ENCODE measurements around the gene HHATL. TPM values are rescaled to one million over a fixed set of nuclear protein-coding genes. Genes with fewer than 3 reads are reported as not detected.

The HHATL gene
- total and polyA plus RNA-seq, 8 donors, result 0.81 to 6.9 (median 0.90) TPM; not detected in 5

- DNase-seq, result no peak
- TF ChIP-seq POLR2AphosphoS5 (IDR thresholded peaks at IDR 0.05), result no peak
Observed at GRCh38 chr3:42712688-42713372, 10.2 kb upstream of the HHATL start.

DNA sequence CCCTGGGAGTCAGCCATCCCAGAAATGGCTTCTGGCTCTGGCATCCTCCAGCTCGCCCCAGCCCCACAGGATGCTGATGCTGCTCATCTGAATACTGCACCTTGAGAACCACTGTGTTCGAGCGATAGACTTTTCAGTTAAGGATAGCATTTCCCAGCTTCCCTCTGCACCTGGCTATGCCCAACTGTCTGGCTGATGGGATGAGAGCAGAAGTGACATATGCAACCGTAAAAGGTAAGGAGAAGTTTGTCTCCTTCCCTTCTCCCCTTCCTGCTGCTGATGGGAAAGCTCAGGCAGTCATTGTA lies 9.7 kb upstream of the HHATL start:
- Histone ChIP-seq H3K9me3 (no peaks in the 10 kb centered on the region), H3K36me3 (no peaks in the 10 kb centered on the region), H3K27me3 (no peaks in the 10 kb centered on the region), H3K4me3 (no peak overlapping the region), H3K4me1 (no peaks in the 10 kb centered on the region), H3K27ac (no peak overlapping the region)
- intact Hi-C loops (cut with DNase I; ENCODE audit: low total_unique reads), result no loop called here
- no peak for DNase-seq
- WGBS, 5 donors, result 82 to 96% (median 91%) methylated on average over 3 to 4 of the region's 4 CpGs
- TF ChIP-seq POLR2A (IDR thresholded peaks at IDR 0.05) (no peak), EP300 (IDR thresholded peaks at IDR 0.05) (no peak), POLR2AphosphoS5 (IDR thresholded peaks at IDR 0.05) (no peak)
- TF ChIP-seq, protein P1, sequence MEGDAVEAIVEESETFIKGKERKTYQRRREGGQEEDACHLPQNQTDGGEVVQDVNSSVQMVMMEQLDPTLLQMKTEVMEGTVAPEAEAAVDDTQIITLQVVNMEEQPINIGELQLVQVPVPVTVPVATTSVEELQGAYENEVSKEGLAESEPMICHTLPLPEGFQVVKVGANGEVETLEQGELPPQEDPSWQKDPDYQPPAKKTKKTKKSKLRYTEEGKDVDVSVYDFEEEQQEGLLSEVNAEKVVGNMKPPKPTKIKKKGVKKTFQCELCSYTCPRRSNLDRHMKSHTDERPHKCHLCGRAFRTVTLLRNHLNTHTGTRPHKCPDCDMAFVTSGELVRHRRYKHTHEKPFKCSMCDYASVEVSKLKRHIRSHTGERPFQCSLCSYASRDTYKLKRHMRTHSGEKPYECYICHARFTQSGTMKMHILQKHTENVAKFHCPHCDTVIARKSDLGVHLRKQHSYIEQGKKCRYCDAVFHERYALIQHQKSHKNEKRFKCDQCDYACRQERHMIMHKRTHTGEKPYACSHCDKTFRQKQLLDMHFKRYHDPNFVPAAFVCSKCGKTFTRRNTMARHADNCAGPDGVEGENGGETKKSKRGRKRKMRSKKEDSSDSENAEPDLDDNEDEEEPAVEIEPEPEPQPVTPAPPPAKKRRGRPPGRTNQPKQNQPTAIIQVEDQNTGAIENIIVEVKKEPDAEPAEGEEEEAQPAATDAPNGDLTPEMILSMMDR (IDR thresholded peaks at IDR 0.05), result no peak

More at GRCh38 chr3:42712688-42713372, 10.2 kb upstream of the HHATL start:
- intact Hi-C loops (cut with DNase I; ENCODE audit: low total_unique reads), result no loop called here
- no peak overlapping the region for H3K27ac ChIP-seq
- no peaks in the 10 kb centered on the region for H3K27me3 ChIP-seq
- WGBS, 5 donors, result 75 to 93% (median 79%) methylated on average over 3 to 5 of the region's 5 CpGs
- no peaks in the 10 kb centered on the region for H3K9me3 ChIP-seq
- no peaks in the 10 kb centered on the region for H3K4me1 ChIP-seq
- H3K4me3 ChIP-seq, result no peak overlapping the region
- H3K36me3 ChIP-seq, result no peaks in the 10 kb centered on the region

DNA sequence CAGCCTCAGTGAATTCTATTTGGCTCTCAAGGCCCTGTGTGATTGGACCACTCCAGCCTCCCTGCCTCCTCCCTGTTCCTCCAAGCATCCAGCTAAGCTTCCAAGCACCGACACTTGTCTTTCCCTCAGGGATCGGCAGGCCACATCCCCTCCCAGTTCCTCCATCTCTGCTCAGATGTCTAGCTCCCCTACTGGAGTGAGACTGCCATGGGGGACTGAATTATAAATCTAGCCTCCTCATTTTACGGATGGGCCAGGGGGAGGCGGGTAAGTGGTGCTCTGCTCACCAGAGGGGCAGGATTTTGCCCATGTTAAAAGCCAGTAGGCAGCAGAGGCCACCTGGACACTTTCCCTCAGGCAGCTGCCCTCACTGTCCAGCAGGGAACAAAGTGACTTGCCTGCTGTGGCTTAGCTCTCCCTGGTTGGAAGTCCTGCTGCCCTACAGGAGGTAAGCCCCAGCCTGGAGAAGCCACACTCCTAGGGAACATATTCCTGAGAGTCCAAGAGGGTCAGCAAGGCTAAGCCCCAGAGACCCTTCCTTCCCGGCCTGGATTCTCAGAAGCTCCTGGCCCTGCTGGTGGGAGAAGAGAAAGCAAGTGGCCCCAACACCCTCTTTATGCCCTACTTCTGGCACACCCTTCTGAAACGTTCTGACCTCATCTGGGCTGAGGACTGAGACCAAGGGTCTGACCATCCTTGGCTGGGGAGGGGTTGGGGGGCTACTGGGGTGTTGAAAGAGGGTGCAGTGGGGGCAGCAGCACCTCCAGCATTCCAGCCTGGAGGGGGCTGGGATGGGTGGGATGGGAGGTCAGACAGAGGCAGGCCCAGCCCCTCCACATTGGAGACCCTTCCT lies 9.1 kb upstream of the HHATL start:
- no peaks in the 10 kb centered on the region for H3K36me3 ChIP-seq
- H3K9me3 ChIP-seq, result no peaks in the 10 kb centered on the region
- no peak overlapping the region for H3K27ac ChIP-seq
- no peak for TF ChIP-seq EP300 (IDR thresholded peaks at IDR 0.05)
- no peak for TF ChIP-seq POLR2A (IDR thresholded peaks at IDR 0.05)
- no peak for TF ChIP-seq POLR2AphosphoS5 (IDR thresholded peaks at IDR 0.05)
- TF ChIP-seq, protein P1 (IDR thresholded peaks at IDR 0.05), result no peak
- DNase-seq, result no peak
- H3K4me1 ChIP-seq, result no peaks in the 10 kb centered on the region
- no peak overlapping the region for H3K4me3 ChIP-seq
- intact Hi-C loops (cut with DNase I; ENCODE audit: low total_unique reads), result no loop called here
- WGBS, 5 donors, result 51 to 65% (median 61%) methylated on average over 6 of the region's 6 CpGs
- H3K27me3 ChIP-seq, result no peaks in the 10 kb centered on the region

DNA sequence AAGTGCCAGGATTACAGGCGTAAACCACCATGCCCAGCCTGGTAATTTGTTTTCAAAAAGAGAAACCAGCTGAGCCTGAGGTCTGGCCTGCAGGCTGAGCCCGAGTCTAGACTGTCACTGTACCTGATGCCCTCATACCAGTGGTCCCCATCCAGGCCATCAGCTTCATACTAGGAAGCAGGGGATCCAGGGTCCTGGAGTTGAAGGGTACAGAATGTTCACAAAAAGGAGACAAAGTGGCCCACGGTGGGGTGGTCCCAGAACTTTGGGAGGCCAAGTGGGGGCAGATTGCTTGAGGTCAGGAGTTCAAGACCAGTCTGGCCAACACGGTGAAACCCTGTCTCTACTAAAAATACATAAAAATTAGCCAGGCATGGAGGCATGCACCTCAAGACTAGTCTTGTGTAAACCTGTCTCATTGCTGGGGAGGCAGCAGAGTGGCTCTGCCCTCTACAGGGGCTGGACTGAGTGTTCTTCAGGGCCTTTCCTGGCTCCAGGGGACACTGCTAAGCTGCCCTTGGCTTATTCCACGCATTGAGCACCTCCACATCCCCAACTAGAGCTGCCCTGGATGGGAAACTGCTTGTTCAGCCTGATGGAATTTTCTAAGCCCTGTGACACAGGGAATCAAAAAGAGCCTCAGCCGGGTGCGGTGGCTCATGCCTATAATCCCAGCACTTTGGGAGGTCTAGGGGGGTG lies 7.9 kb upstream of the HHATL start:
- DNase-seq, result no peak
- 70 to 85% (median 75%) methylated on average over 7 of the region's 7 CpGs for WGBS, 5 donors
- no peak overlapping the region for H3K27ac ChIP-seq
- TF ChIP-seq POLR2AphosphoS5 (IDR thresholded peaks at IDR 0.05) (no peak), POLR2A (IDR thresholded peaks at IDR 0.05) (no peak), EP300 (IDR thresholded peaks at IDR 0.05) (no peak)
- TF ChIP-seq, protein P1 (IDR thresholded peaks at IDR 0.05), result no peak
- H3K27me3 ChIP-seq, result no peaks in the 10 kb centered on the region
- no peaks in the 10 kb centered on the region for H3K9me3 ChIP-seq
- no peak overlapping the region for H3K4me3 ChIP-seq
- intact Hi-C loops (cut with DNase I; ENCODE audit: low total_unique reads), result no loop called here
- no peaks in the 10 kb centered on the region for H3K36me3 ChIP-seq
- H3K4me1 ChIP-seq, result no peaks in the 10 kb centered on the region
